Endometrial microvascular endothelial cells (primary cell): ENCODE data around the gene CREB3L2. TPM values are rescaled to one million over a fixed set of nuclear protein-coding genes. Genes with fewer than 3 reads are reported as not detected.
"Not testable (repeated sequence)": the region's sequence is repeated elsewhere in the genome, so short reads cannot be mapped to it uniquely, and the experiment has no call there.

Source experiments
- in situ Hi-C: cut with HindIII; loops from 2 replicates; pipeline ENCODE4 v1.10.0; 2017; ENCODE audit warnings: low sequenced_read_pairs, low pct_unique_long_range_greater_than_20kb; ENCODE audit errors: inconsistent ontology term
- total RNA-seq: library from RNA; depleted of rRNA; stranded (reverse); fragments of >200 nt; gene quantifications from one replicate; pipeline ENCODE4 v1.2.3, GENCODE V29; 2015; ENCODE audit errors: inconsistent ontology term

The CREB3L2 gene
- total RNA-seq, 1 donor from 2014 or later, result 38.9 TPM

- in situ Hi-C loops, result no loop called here
Observed at GRCh38 chr7:137978464-137979237, 23.2 kb downstream of the CREB3L2 start.

DNA sequence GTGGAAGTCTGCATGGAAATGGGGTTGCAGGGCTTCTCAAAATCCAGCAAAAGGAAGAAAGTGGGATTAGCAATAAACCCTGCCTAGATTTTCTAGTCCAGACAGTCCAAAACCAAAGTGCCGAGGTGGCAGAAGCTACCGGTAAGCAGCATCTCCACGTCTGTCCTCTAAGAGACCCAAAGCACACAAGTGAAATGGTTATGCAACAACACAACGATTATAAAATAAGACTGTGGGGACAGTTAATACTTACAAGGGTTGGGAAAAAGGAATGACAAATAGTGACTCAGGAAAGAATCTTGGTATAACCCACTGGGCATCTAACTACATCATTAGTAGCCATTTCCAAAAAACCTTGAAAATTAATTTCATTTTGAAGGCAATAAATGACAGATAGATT, 24.7 kb downstream of the CREB3L2 start:
- in situ Hi-C loops, result no loop called here

DNA sequence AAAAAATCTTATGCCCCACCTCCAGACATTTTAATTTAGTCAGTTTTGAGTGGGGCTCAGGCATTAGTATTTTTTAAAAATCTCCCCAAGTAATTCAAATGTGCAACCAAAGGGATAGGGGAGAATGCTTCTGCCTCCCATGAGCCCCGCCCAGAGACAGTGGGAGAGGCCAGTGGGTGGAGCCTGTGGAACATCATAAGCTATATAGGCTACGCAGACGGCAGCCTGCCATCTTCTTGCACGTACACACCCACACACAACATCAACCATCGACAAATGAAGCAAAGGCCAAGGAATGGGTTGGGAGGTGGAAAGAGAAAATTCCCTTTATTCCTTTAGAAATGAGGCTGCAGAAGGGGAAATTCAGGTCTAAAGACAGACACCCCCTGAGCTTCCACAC, 25.2 kb downstream of the CREB3L2 start:
- in situ Hi-C loops, result no loop called here

GRCh38 chr7:137976232-137976631, 25.7 kb downstream of the CREB3L2 start:
- in situ Hi-C loops, result no loop called here

DNA sequence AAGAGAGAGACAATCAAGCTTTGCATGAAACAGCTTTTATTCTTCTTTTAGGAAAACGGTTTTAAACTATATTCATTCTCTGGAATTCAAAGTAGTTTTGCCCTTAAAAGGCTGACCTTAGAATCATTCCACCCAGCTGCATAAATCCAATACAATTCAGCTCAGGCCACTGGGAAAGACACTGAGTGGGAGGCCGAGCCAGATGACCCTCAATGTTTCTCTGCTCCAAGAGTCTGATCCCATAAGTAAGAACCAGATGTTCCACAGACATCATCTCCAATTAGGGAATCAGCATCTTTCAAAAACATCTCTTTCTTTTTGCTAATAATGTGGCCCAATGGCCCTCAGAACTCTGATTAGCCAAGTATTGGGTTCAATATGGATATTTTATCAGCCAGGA, 26.1 kb downstream of the CREB3L2 start:
- in situ Hi-C loops, result no loop called here

DNA sequence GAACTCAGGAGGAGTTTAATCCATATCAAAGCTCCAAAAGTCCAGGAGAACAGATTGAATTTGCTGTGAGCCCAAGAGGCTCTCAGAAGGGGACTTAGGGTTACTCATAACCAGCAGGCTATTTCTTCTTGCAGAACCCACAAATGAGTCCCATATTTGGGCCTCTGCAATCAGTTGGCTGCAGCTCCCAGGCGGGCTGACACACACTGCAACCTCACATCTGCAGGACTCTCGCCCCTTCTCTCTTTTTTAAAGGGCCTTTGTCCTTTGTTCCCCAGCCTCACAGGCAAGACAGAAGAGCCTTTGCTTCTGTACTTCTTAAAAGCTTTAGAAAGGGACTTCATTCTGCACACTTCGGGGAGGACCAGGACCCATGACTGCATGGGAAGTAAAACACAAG, 26.7 kb downstream of the CREB3L2 start:
- in situ Hi-C loops, result no loop called here

GRCh38 chr7:137974766-137975165, 27.1 kb downstream of the CREB3L2 start:
- in situ Hi-C loops, result no loop called here

DNA sequence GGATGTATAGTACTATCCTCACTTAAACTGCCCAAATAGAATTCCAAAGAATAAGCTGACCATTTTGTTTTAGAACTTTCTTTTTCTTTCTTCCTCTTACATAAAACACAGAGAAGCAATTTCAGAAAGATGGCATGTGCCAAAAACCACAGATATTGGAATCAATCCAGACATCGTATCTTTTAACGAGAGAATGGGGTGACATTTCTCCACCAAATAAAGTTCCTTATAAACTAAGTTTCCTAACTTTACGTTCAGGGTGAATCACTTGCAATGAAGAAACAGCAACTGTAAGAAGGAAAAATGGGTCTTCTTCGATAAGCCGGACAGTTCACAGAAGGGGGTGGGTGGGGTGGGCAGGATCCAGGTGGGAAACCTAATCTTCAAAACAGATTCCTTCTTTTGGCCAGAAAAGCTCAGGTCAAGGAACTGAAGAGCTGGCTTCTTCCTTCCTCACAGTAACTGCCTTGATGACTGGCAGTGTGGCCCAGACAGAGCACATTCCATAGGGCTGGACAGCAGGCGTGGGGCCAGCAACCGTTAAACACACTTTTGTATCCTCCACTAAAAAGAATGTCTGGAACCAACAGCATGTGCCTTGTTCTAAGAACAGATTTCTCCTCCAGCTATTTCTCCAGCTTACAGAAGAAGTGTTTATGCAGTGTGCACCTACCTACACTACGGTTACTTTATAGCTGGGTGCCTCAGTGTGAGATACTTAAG, 31.5 kb downstream of the CREB3L2 start:
- in situ Hi-C loops, result no loop called here

DNA sequence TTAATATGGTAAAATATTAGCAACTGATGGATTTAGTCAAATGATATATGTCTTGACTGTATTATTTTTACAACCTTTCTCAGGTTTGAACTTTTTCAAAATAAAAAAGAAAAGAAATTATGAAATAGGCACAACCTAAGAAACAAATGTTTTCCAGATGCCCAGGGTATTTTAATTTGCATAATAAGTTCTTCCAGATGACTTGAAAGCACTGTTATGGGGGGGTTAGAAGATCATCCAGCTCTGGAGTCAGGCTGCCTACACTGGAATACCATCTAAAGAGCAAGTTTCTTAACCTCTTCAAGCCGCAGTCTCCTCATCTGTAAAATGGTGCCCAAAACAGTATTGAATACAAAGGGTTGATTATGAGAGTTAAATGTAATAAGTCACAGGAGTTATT, 32.1 kb downstream of the CREB3L2 start:
- in situ Hi-C loops, result no loop called here

DNA sequence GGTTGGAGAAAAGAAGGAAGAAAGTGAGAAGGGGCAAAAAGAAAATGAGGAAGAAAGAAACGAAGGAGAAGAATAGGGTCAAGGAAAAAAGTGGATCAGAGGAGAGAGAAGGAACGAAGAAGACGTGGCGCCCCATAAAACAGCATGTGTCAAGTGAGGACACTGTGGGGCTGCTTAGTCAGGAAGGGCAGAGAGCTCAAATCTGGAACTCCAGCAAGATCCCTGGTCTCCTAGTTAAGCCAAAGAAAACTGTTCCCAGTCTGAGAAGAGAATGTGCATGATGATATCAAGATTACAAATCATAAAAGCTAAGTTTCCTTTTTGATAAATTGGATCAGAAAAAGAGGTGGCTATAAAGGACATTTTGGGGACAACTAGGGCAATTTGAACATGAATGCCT, 33.0 kb downstream of the CREB3L2 start:
- in situ Hi-C loops, result no loop called here

DNA sequence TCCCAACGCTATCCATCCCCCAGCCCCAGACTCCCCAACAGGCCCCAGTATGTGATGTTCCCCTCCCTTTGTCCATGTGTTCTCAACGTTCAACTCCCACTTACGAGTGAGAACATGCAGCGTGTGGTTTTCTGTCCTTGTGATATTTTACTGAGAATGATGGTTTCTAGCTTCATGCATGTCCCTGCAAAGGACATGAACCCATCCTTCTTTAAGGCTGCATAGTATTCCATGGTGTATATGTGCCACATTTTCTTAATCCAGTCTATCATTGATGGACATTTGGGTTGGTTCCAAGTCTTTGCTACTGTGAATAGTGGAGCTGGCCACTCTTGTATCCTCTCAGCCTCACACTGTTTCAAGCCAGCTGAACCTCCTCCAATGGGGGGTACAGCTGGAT, 33.5 kb downstream of the CREB3L2 start:
- in situ Hi-C loops, result not testable (repeated sequence)

DNA sequence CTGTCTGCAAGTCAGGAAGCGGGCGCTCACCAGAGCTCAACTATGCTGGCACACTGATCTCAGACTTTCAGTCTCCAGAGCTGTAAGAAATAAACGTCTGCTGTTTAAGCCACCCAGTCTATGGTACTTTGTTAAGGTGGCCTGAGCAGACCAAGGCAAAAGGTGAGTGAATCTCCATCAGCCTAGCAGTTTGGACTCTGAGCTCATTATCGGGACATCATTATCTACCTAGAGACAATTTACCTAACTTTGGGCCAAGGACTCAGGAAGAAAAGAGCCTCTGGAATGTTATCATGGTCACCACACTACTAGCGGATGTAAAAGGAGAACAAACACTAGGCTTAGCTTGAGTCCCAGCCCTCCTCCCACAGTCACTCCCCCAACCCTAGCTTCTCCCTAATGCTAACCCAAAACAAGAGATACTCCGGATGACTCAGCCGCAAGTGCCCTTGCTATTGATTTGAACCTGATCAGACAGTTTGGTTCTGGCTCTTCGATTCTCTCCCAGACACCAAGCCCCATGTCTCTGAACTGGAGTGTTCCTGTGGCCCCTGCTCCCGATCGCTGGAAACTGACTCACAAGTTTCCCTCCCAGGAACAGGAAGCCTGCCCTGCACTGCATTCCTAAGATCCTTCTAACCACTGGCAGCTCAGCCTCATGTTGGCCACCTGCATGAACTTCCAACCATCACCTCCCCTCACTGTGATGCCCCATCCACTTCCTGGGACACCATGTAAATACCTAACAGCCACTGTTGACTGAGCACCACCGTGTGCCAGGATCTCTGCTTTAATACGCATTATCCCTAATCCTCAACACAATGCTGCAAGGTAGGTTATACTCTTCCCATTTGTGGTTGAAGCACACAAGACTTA, 34.5 kb downstream of the CREB3L2 start:
- in situ Hi-C loops, result no loop called here

GRCh38 chr7:137966641-137967142, 35.2 kb downstream of the CREB3L2 start:
- in situ Hi-C loops, result no loop called here

DNA sequence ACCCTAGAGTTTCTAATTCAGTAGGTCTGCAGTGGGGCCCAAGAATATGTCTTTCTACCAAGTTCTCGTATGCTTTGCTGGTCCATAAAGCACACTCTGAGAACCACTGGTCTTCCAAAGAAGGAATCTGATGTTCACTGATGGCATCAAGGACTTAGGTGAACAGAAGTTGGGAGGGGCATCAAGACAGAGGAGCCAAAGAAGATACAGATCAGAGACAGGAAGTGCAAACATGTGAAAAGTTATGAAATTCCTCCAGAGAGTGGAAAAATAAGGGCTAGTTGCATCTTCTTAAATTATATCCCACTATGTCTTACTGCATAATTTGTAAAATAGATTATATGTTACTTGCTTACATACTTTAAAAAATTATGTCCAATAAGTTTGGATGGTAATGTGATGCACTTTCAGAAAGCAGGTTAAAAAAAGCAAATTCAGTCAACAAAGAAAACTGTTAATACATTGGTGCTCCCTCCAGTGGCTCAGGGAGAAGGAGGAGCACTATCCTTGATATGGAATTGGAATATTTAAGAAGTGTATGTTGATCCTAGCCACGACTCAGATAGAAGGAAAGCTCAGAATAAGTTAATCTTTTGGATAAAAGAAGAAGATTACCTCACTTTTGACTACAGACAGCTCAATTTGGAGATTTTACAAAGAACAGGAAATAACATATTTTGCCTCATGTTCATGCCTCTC, 35.8 kb downstream of the CREB3L2 start:
- in situ Hi-C loops, result no loop called here

DNA sequence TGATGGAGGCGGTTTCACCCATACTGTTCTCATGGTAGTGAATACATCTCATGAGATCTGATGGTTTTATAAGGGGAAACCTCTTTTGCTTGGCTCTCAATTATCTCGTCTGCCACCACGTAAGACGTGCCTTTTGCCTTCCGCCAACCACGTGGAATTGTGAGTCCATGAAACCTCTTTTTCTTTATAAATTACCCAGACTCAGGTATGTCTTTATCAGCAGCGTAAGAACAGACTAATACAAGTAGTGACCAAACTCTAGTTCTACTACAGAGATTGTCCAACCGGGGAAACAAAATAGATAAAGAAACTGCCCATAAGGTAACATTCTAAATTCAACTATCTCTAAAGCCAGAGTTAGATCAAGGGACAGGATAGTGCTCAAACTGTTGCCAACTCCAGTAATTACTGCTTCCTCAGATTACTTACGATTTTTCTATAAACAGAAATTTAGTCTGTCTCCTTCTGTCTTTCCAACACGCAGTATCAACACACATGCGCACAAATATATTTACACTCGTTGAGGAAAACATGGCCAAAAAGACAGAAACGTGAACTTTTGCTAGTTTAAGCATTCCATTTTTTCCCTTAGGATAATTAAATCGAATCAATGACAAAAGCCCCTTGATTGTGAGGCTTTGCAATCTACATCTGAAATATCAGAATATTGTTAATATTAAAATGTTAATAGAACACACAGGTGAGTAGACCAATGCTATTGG, 36.9 kb downstream of the CREB3L2 start:
- in situ Hi-C loops, result no loop called here

DNA sequence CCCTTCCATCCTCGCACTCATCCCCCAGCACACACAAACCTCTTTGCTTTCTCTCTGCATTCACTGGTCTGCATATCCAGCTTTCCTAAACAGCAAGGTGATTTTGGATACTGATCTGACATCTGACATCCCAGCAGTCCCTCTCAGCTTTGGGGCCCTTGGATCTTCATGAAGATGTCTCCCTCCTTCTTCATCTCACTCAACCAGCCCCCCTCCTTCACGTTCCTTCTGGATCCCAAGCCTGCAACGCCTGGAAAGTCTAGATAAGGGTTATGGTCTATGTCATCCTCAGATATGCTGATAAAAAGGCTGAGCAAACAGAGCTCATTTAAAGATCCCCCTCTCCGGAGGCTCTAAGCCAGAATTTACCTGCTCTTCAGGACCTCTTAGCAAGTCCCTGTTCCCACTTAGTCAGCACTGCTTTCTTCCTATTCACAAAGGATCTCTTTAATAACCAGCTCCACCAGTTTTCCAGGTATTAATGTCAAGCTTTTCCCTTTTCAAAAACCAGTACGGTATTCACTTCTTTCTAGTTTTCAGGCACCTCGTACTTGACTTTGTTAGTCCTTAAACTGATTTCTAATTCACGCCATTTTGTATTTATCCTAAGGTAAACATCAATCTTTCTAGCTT, 38.9 kb downstream of the CREB3L2 start:
- in situ Hi-C loops, result no loop called here

- in situ Hi-C loops, result no loop called here
Observed at GRCh38 chr7:137962491-137962874, 39.4 kb downstream of the CREB3L2 start.
